NB4 (cell line): ENCODE data around the gene ARHGAP15.

Experiments used
- CTCF ChIP-seq: IDR thresholded peaks from one replicate; pipeline ENCODE4 v1.5.1; 2012; ENCODE audit warnings: low read depth, low read length
- POLR2A ChIP-seq: IDR thresholded peaks from 2 replicates; pipeline ENCODE4 v1.6.1; 2011; ENCODE audit warnings: mild to moderate bottlenecking; ENCODE audit not compliant: insufficient read length; ENCODE audit errors: extremely low read depth

GRCh38 chr2:143730155-143730952, 601.1 kb downstream of the ARHGAP15 start:
- TF ChIP-seq POLR2A: no peak
- no peak for TF ChIP-seq CTCF
